Neutrophil (primary cell): ENCODE results near the gene HIVEP1.

Source experiments
- H3K27ac ChIP-seq: fragments of 200-600 bp; sonication (generic); 2 replicates; pipeline ENCODE4 v1.5.1; 2016; ENCODE audit warnings: mild to moderate bottlenecking, moderate library complexity
- H3K27me3 ChIP-seq: fragments of 200-600 bp; sonication (generic); 2 replicates; pipeline ENCODE4 v1.6.0; 2016; ENCODE audit warnings: mild to moderate bottlenecking
- H3K36me3 ChIP-seq: fragments of 200-600 bp; sonication (generic); 2 replicates; pipeline ENCODE4 v1.5.1; 2017
- H3K4me1 ChIP-seq, 2 experiments: fragments of 200-600 bp in 1 of 2; sonication (generic) in 1 of 2; 1 replicate in 1 of 2; 2 replicates in 1 of 2; pipeline versions ENCODE4 v1.5.1 to v1.6.1; 2013 to 2016; ENCODE audit warnings: low read depth in 1 of 2, low read length in 1 of 2, mild to moderate bottlenecking in 1 of 2, moderate library complexity in 1 of 2; ENCODE audit not compliant: control insufficient read depth in 1 of 2, insufficient read depth in 1 of 2
- H3K4me3 ChIP-seq, 2 experiments: fragments of 200-600 bp in 1 of 2; sonication (generic) in 1 of 2; 1 replicate in 1 of 2; 2 replicates in 1 of 2; pipeline ENCODE4 v1.5.1; 2013 to 2016; ENCODE audit warnings: low read depth in 1 of 2, low read length in 1 of 2, mild to moderate bottlenecking in 1 of 2, moderate library complexity in 1 of 2
- H3K9me3 ChIP-seq: fragments of 200-600 bp; sonication (generic); 2 replicates; pipeline ENCODE4 v1.5.1; 2016
- TF ChIP-seq, protein P1 (sequence below): fragments of 200-600 bp; sonication (generic); IDR thresholded peaks from 2 replicates; pipeline ENCODE4 v1.5.1; 2016; ENCODE audit warnings: antibody characterized with exemption

Gene HIVEP1

DNA sequence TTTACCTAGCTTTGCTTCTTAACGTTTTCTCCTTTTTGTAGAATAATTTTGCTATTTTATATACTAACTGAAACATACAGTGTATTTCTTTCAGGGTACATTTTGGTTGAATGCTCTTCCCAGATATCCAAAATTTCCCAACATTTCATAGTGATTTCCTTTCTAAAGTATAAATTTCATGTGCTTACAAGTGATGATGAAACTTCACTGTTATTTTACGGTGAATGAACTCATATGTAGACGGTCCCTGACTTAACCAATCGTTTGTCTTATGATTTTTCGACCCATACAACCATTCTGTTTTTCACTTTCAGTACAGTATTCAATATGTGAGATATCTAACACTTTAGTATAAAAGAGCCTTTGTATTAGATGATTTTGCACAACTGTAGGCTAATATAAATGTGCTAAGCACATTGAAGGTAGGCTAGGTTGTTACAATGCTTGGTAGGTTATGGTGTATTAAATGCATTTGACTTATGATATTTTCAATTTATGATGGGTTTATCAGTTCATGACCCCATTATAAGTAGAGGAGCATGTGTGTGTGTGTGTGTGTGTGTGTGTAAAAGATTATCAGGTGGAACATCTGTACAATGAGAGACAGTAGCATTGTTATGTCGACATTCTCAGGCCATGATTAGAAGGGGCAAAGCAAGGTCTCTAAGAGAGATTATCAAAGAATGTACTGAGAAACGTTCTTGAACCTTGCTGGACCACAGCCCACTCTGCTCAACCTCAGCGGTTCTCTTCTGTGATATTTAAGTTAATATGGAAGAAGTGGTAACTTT is 20.9 kb downstream of the HIVEP1 start:
- TF ChIP-seq, protein P1, sequence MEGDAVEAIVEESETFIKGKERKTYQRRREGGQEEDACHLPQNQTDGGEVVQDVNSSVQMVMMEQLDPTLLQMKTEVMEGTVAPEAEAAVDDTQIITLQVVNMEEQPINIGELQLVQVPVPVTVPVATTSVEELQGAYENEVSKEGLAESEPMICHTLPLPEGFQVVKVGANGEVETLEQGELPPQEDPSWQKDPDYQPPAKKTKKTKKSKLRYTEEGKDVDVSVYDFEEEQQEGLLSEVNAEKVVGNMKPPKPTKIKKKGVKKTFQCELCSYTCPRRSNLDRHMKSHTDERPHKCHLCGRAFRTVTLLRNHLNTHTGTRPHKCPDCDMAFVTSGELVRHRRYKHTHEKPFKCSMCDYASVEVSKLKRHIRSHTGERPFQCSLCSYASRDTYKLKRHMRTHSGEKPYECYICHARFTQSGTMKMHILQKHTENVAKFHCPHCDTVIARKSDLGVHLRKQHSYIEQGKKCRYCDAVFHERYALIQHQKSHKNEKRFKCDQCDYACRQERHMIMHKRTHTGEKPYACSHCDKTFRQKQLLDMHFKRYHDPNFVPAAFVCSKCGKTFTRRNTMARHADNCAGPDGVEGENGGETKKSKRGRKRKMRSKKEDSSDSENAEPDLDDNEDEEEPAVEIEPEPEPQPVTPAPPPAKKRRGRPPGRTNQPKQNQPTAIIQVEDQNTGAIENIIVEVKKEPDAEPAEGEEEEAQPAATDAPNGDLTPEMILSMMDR: no peak
- Histone ChIP-seq H3K27me3 (no peaks in the 10 kb centered on the region), H3K4me1 (peaks cover 17% of the 10 kb centered on the region in 2 experiments), H3K36me3 (no peaks in the 10 kb centered on the region), H3K27ac (no peak overlapping the region), H3K9me3 (no peaks in the 10 kb centered on the region), H3K4me3 (no peak overlapping the region)

GRCh38 chr6:12033770-12034169 is 21.7 kb downstream of the HIVEP1 start:
- Histone ChIP-seq H3K27me3 (no peaks in the 10 kb centered on the region), H3K27ac (no peak overlapping the region), H3K4me3 (no peak overlapping the region), H3K9me3 (no peaks in the 10 kb centered on the region), H3K36me3 (no peaks in the 10 kb centered on the region), H3K4me1 (peaks cover 18 to 22% of the 10 kb centered on the region in 2 experiments)
- TF ChIP-seq, protein P1: no peak

DNA sequence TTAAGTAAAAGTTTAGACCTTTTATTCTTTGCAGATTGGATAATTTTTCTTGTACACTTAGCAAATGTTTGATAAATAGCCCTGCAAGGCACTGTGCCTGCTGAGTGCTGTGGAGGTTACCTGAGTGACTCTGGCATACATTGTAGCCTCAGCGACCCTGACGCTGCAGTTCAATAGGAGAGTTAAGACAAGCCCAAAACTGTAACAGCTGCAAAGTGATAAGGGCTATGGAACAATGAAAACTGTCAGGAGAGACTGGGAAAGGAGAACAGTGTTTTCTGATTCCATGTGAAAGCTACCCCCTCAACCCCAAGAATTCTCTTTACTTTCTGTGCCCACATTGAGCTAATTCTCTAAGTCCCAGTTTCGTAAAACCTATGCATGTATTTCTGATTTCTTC is 22.2 kb downstream of the HIVEP1 start:
- TF ChIP-seq, protein P1: no peak
- no peak overlapping the region for H3K4me3 ChIP-seq
- no peaks in the 10 kb centered on the region for H3K9me3 ChIP-seq
- no peaks in the 10 kb centered on the region for H3K27me3 ChIP-seq
- H3K4me1 ChIP-seq: peaks cover 18 to 22% of the 10 kb centered on the region in 2 experiments
- no peaks in the 10 kb centered on the region for H3K36me3 ChIP-seq
- H3K27ac ChIP-seq: no peak overlapping the region

DNA sequence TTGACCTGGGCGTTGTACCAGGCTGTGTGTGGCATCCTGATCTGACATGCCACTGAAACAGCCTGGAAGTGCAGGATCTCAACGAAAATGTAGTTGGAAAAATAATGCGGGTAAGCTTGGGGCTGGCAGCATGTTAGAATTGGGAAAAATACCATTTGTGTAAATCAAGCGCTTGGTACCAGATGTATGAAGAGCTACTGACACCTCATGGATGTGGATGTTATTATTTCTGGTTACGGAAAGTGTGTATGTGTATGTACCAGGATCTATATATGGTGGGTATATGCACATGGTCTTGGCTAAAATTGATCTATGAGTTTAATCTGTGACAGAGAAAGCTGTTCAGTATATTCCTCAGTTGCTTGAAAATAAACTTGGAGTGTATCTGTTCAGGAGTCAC is 22.7 kb downstream of the HIVEP1 start:
- no peaks in the 10 kb centered on the region for H3K9me3 ChIP-seq
- H3K27me3 ChIP-seq: no peaks in the 10 kb centered on the region
- H3K4me3 ChIP-seq: no peak overlapping the region
- H3K27ac ChIP-seq: no peak overlapping the region
- TF ChIP-seq, protein P1: no peak
- peaks cover 18 to 22% of the 10 kb centered on the region in 2 experiments for H3K4me1 ChIP-seq
- H3K36me3 ChIP-seq: no peaks in the 10 kb centered on the region

- no peak overlapping the region for H3K4me3 ChIP-seq
- TF ChIP-seq, protein P1: no peak
- H3K9me3 ChIP-seq: no peaks in the 10 kb centered on the region
- H3K27me3 ChIP-seq: no peaks in the 10 kb centered on the region
- no peaks in the 10 kb centered on the region for H3K36me3 ChIP-seq
- peaks cover 18 to 22% of the 10 kb centered on the region in 2 experiments for H3K4me1 ChIP-seq
- no peak overlapping the region for H3K27ac ChIP-seq
Measured at GRCh38 chr6:12036766-12037165, 24.7 kb downstream of the HIVEP1 start.
